ENCODE results near the gene PEMT. TPM values are rescaled to one million over a fixed set of nuclear protein-coding genes. Genes with fewer than 3 reads are reported as not detected.
A peak's percentile ranks its signal among the peaks of the same experiment; 100 is the strongest.

PEMT gene
- total and polyA plus RNA-seq, 7 donors: 5.3 to 21.9 (median 13.5) TPM

DNA sequence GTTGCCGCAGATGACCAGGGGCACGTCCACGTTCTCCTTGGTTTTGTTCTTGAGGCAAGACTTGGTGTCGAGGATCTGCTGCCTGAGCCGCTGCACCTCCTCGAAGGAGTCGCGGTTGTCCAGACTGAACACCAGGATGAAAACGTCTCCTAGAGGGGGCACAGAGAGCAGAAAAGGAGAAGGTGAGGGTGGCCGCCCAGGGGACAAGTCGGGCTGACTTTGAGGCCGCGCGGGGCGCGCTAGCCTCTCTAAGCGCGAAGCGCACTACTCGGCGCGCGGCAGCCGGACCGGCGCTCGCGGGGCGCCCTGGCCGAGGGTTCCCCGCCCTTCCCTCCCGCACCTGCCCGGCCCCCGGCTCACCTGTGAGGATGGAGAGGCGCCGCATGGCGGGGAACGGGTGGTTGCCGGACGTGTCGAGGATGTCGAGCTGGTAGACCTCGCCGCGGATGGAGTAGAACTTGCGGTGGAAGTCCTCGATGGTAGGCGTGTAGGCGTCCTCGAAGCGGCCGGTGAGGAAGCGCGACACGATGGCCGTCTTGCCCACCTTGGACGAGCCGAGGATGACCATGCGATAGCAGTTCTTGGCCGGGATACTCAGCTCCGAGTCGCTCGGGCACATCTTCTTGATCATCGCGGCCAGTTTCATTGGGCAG lies 95.8 kb downstream of the PEMT start:
- intact Hi-C loops (cut with DNase I): loop anchor here (1.0 to 2.0 kb wide), 5 partner anchors 19 to 147 kb away; partner anchors contain the start of genes MED9 and PEMT
- Histone ChIP-seq H3K36me3 (peaks cover 0 to 24% (median 10%) of the 10 kb centered on the region in 4 donors), H3K9me3 (no peaks in the 10 kb centered on the region), H3K4me1 (peaks cover 0 to 24% (median 23%) of the 10 kb centered on the region in 4 donors), H3K27ac (peak overlapping the region; percentile 82 to 89 (median 86)), H3K4me3 (peak overlapping the region; percentile 59 to 75 (median 64)), H3K27me3 (peaks cover 0 to 11% (median 0%) of the 10 kb centered on the region in 3 donors)
- 1% methylated on average over 65 of the region's 65 CpGs for WGBS, 2 donors
- peak; percentile 80 for DNase-seq
- no peak for TF ChIP-seq POLR2AphosphoS5 (IDR thresholded peaks at IDR 0.05)
- TF ChIP-seq, protein P1, sequence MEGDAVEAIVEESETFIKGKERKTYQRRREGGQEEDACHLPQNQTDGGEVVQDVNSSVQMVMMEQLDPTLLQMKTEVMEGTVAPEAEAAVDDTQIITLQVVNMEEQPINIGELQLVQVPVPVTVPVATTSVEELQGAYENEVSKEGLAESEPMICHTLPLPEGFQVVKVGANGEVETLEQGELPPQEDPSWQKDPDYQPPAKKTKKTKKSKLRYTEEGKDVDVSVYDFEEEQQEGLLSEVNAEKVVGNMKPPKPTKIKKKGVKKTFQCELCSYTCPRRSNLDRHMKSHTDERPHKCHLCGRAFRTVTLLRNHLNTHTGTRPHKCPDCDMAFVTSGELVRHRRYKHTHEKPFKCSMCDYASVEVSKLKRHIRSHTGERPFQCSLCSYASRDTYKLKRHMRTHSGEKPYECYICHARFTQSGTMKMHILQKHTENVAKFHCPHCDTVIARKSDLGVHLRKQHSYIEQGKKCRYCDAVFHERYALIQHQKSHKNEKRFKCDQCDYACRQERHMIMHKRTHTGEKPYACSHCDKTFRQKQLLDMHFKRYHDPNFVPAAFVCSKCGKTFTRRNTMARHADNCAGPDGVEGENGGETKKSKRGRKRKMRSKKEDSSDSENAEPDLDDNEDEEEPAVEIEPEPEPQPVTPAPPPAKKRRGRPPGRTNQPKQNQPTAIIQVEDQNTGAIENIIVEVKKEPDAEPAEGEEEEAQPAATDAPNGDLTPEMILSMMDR (IDR thresholded peaks at IDR 0.05): no peak
- no peak for TF ChIP-seq POLR2A (IDR thresholded peaks at IDR 0.05)
- no peak for TF ChIP-seq EP300 (IDR thresholded peaks at IDR 0.05)

DNA sequence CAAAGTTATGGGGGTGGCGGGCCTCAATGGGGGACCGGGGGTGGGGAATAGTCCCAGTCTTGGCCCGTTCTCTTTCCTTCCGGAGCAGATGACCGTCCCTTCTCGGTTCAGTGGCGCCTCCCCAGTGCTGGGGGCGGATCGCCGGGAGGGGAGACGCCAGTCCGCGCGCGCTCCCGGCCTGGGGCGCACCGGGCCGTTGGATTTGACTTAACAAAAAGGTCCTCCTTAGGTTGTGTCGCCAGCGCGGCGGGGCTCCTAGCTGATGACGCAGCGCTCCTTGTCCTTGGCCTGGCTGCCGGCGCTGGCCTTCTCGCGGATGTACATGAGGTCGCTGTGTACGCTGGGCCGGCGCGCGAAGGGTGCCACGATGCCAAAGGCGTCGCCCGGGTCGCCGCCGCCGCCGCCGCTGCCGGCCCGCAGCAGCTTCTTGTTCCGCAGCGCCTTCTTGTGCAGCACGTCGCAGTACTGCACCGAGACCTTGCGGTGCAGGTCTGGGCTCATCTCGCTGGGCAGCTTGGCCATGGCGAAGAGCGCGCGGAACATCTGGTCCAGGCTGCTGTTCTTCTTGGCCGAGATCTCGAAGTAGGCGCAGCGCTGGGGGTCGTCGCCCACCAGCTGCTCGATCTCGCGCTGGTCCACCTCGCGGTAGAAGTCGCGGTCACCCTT lies 96.5 kb downstream of the PEMT start:
- Histone ChIP-seq H3K9me3 (no peaks in the 10 kb centered on the region), H3K36me3 (peaks cover 0 to 24% (median 10%) of the 10 kb centered on the region in 4 donors), H3K4me1 (peaks cover 0 to 24% (median 23%) of the 10 kb centered on the region in 4 donors), H3K27me3 (peaks cover 0 to 11% (median 0%) of the 10 kb centered on the region in 3 donors), H3K27ac (peak overlapping the region; percentile 25 to 89 (median 83)), H3K4me3 (peak overlapping the region; percentile 59 to 75 (median 64))
- intact Hi-C loops (cut with DNase I): no loop called here
- TF ChIP-seq POLR2A (IDR thresholded peaks at IDR 0.05) (no peak), POLR2AphosphoS5 (IDR thresholded peaks at IDR 0.05) (peak in 2 of 4 donors; percentile 15 to 29), EP300 (IDR thresholded peaks at IDR 0.05) (no peak)
- TF ChIP-seq, protein P1 (IDR thresholded peaks at IDR 0.05): no peak
- 1 to 3% methylated on average over 71 of the region's 71 CpGs for WGBS, 2 donors
- DNase-seq: peak; percentile 79

DNA sequence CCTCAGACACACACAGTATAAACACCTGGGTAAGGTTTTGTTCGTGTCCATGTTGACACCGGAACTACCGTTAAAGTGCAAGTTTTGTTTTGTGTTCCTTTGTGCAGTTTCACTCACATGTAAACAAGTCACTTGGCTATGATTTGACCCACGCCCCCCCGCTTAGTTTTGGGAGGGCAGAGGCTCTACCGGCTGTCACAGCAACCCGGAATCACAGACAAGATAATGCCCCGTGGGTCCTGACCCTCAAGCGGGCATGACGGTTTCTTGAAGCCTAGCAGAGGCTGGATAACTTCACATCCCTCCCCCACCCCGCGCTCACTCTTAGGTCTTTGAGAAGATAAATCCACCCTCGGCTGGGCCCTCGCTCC lies 97.0 kb downstream of the PEMT start:
- Histone ChIP-seq H3K4me1 (peaks cover 0 to 24% (median 23%) of the 10 kb centered on the region in 4 donors), H3K4me3 (peak overlapping the region; percentile 59 to 75 (median 64)), H3K9me3 (no peaks in the 10 kb centered on the region), H3K27ac (peak overlapping the region; percentile 4 to 84 (median 54)), H3K36me3 (peaks cover 0 to 24% (median 10%) of the 10 kb centered on the region in 4 donors), H3K27me3 (peaks cover 0 to 11% (median 0%) of the 10 kb centered on the region in 3 donors)
- TF ChIP-seq EP300 (IDR thresholded peaks at IDR 0.05) (no peak), POLR2AphosphoS5 (IDR thresholded peaks at IDR 0.05) (no peak), POLR2A (IDR thresholded peaks at IDR 0.05) (no peak)
- TF ChIP-seq, protein P1 (IDR thresholded peaks at IDR 0.05): no peak
- peak; percentile 66 for DNase-seq
- intact Hi-C loops (cut with DNase I): no loop called here
- WGBS, 2 donors: 12 to 39% methylated on average over 14 of the region's 14 CpGs

DNA sequence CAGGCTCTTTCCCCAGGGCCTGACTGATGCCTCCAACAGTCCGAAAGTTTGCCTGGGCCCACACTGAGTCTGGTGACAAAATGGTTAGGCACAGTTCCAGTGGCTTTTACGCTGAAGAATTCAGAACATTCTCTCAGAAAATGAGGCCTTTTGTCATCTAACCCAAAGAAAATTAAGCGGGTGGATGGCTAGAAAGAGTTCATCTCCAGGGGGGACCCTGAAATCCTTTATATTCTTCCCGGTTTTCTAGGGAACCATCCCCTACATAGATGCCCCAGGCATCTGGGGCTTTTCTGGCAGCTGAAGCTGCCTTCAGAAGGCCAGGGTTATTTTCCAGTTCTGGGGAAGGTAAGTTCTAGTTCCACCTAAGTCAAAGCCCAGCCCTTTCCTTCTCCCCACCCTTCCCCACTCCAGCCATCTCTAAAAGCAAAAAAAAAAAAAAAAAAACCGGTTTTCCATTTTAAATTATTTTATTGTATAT lies 97.5 kb downstream of the PEMT start:
- intact Hi-C loops (cut with DNase I): no loop called here
- 48 to 81% methylated on average over 5 of the region's 5 CpGs for WGBS, 2 donors
- Histone ChIP-seq H3K9me3 (no peaks in the 10 kb centered on the region), H3K36me3 (peaks cover 0 to 24% (median 10%) of the 10 kb centered on the region in 4 donors), H3K4me1 (peaks cover 0 to 24% (median 23%) of the 10 kb centered on the region in 4 donors), H3K27ac (peak overlapping the region in 1 of 4 donors; percentile 4), H3K27me3 (peaks cover 0 to 11% (median 0%) of the 10 kb centered on the region in 3 donors), H3K4me3 (no peak overlapping the region)
- TF ChIP-seq POLR2AphosphoS5 (IDR thresholded peaks at IDR 0.05) (no peak), EP300 (IDR thresholded peaks at IDR 0.05) (no peak), POLR2A (IDR thresholded peaks at IDR 0.05) (no peak)
- TF ChIP-seq, protein P1 (IDR thresholded peaks at IDR 0.05): no peak
- peak; percentile 12 for DNase-seq

Measured in sigmoid colon (tissue), 7 donors.